ENCODE data around the gene ITGB4.

ITGB4 gene

GRCh38 chr17:75803883-75804282 is 82.6 kb downstream of the ITGB4 start:
- Histone ChIP-seq H3K9ac (ENCODE audit: low read length in 2 of 2) (no peak overlapping the region), H3K36me3 (ENCODE audit: control insufficient read depth in 2 of 2, insufficient read depth in 2 of 2, low read length in 2 of 2) (peaks cover 6 to 11% of the 10 kb centered on the region in 2 donors), H3K27ac (ENCODE audit: low read length) (no peak overlapping the region), H3K27me3 (ENCODE audit: control insufficient read depth in 1 of 2, insufficient read depth in 2 of 2, low read length in 2 of 2) (no peaks in the 10 kb centered on the region), H3K4me1 (ENCODE audit: control insufficient read depth, insufficient read depth, low read length) (no peaks in the 10 kb centered on the region), H3K9me3 (ENCODE audit: control insufficient read depth in 2 of 2, low read length in 2 of 2) (no peaks in the 10 kb centered on the region), H3K4me3 (ENCODE audit: low read length in 2 of 2) (no peak overlapping the region)

- Histone ChIP-seq H3K36me3 (ENCODE audit: control insufficient read depth in 2 of 2, insufficient read depth in 2 of 2, low read length in 2 of 2) (peaks cover 6 to 13% of the 10 kb centered on the region in 2 donors), H3K9me3 (ENCODE audit: control insufficient read depth in 2 of 2, low read length in 2 of 2) (no peaks in the 10 kb centered on the region), H3K4me1 (ENCODE audit: control insufficient read depth, insufficient read depth, low read length) (peaks cover 6% of the 10 kb centered on the region), H3K9ac (ENCODE audit: low read length in 2 of 2) (no peak overlapping the region), H3K27me3 (ENCODE audit: control insufficient read depth in 1 of 2, insufficient read depth in 2 of 2, low read length in 2 of 2) (no peaks in the 10 kb centered on the region), H3K4me3 (ENCODE audit: low read length in 2 of 2) (no peak overlapping the region), H3K27ac (ENCODE audit: low read length) (no peak overlapping the region)
Observed at GRCh38 chr17:75806822-75807500, 85.7 kb downstream of the ITGB4 start.
